DMS79 (cell line): Measurements from ENCODE around the gene MUC20.
"Not testable (repeated sequence)": the region's sequence is repeated elsewhere in the genome, so short reads cannot be mapped to it uniquely, and the experiment has no call there.

Experiments used
- DNase-seq: peaks from one replicate; lab custom pipeline; 2025; lab: John Stamatoyannopoulos, UW

Gene MUC20

GRCh38 chr3:195770841-195771645, 50.3 kb downstream of the MUC20 start:
- not testable (repeated sequence) for DNase-seq

GRCh38 chr3:195771646-195772300, 51.0 kb downstream of the MUC20 start:
- DNase-seq, result no peak

- DNase-seq, result no peak
Observed at GRCh38 chr3:195773956-195774537, 53.3 kb downstream of the MUC20 start.

GRCh38 chr3:195774917-195775316, 54.1 kb downstream of the MUC20 start:
- DNase-seq, result no peak

- no peak for DNase-seq
Observed at GRCh38 chr3:195777975-195778374, 57.2 kb downstream of the MUC20 start.

- DNase-seq, result not testable (repeated sequence)
Observed at GRCh38 chr3:195781236-195781635, 60.5 kb downstream of the MUC20 start.
